Fibroblast of lung (primary cell): ENCODE results near the gene KRT23. TPM values are rescaled to one million over a fixed set of nuclear protein-coding genes. Genes with fewer than 3 reads are reported as not detected.

ENCODE experiments used
- DNase-seq, 2 donors: peaks; one replicate each; pipeline versions ENCODE4 v3.0.0 to v3.0.0-alpha.2; 2010; ENCODE audit warnings: low read depth in 2 of 2
- H2AFZ ChIP-seq: 2 replicates; pipeline ENCODE4 v1.5.1; 2012; ENCODE audit warnings: low read length, control low read depth, inconsistent platforms
- H3K27ac ChIP-seq: 2 replicates; pipeline ENCODE4 v1.5.1; 2011; ENCODE audit warnings: low read length, control low read depth; ENCODE audit not compliant: insufficient read depth
- H3K27me3 ChIP-seq: 2 replicates; pipeline ENCODE4 v1.5.1; 2011; ENCODE audit warnings: mild to moderate bottlenecking, low read length; ENCODE audit not compliant: control insufficient read depth, insufficient read depth
- H3K36me3 ChIP-seq: 2 replicates; pipeline ENCODE4 v1.5.1; 2011; ENCODE audit warnings: low read length; ENCODE audit not compliant: control insufficient read depth, insufficient read depth
- H3K4me1 ChIP-seq: 2 replicates; pipeline ENCODE4 v1.5.1; 2011; ENCODE audit warnings: low read length; ENCODE audit not compliant: control insufficient read depth, insufficient read depth; ENCODE audit errors: extremely low read depth
- H3K4me2 ChIP-seq: 2 replicates; pipeline ENCODE4 v1.5.1; 2011; ENCODE audit warnings: low read length, control low read depth; ENCODE audit not compliant: insufficient read depth; ENCODE audit errors: extremely low read depth
- H3K4me3 ChIP-seq, 4 experiments: fragments of 200-600 bp in 1 of 4; sonication (generic) in 1 of 4; replicated peaks in 1 of 4; 2 replicates each; pipeline ENCODE4 v1.5.1; 2011 to 2016; ENCODE audit warnings: low read length in 4 of 4, low read depth in 3 of 4, mild to moderate bottlenecking in 3 of 4, control low read depth in 2 of 4, inconsistent platforms in 1 of 4, mixed read lengths in 1 of 4; ENCODE audit not compliant: insufficient read depth in 1 of 4; ENCODE audit errors: control extremely low read depth in 1 of 4
- H3K79me2 ChIP-seq: 2 replicates; pipeline ENCODE4 v1.5.1; 2012; ENCODE audit warnings: mild to moderate bottlenecking, low read length, inconsistent platforms; ENCODE audit not compliant: control insufficient read depth, insufficient read depth
- H3K9ac ChIP-seq: 2 replicates; pipeline ENCODE4 v1.5.1; 2011; ENCODE audit warnings: mild to moderate bottlenecking, low read length, control low read depth; ENCODE audit not compliant: insufficient read depth
- H3K9me3 ChIP-seq: 2 replicates; pipeline ENCODE4 v1.5.1; 2012; ENCODE audit warnings: low read depth, low read length; ENCODE audit not compliant: control insufficient read depth, insufficient read depth
- H4K20me1 ChIP-seq: 2 replicates; pipeline ENCODE4 v1.5.1; 2011; ENCODE audit warnings: low read length; ENCODE audit not compliant: control insufficient read depth, insufficient read depth; ENCODE audit errors: extremely low read depth
- CTCF ChIP-seq, 2 donors: IDR thresholded peaks in 1 of 2; conservative IDR thresholded peaks in 1 of 2; 1 replicate in 1 of 2; 2 replicates in 1 of 2; pipeline ENCODE4 v1.5.1; 2011 to 2012; ENCODE audit warnings: low read length in 2 of 2, control low read depth in 1 of 2, inconsistent platforms in 1 of 2, low read depth in 1 of 2, mild to moderate bottlenecking in 1 of 2
- EZH2 ChIP-seq: IDR thresholded peaks from 2 replicates; pipeline ENCODE4 v1.5.1; 2012; ENCODE audit warnings: low read length, control low read depth, mild to moderate bottlenecking; ENCODE audit errors: missing control alignments
- polyA plus RNA-seq, 2 donors: library from polyadenylated mRNA; depleted of rRNA in 1 of 2; stranded (reverse) in 1 of 2; unstranded in 1 of 2; fragments of >200 nt; gene quantifications; 2 replicates each; pipeline ENCODE4 v1.2.1, GENCODE V29; 2011 to 2012; ENCODE audit warnings: missing spikeins in 1 of 2
- total RNA-seq: library from RNA; depleted of rRNA; stranded (reverse); fragments of >200 nt; gene quantifications from 2 replicates; pipeline ENCODE4 v1.2.1, GENCODE V29; 2014

The KRT23 gene
- total and polyA plus RNA-seq, 2 donors (not counting 1 experiment from before 2014, with no cell fraction given) = 0.17 TPM; not detected in 1

- Histone ChIP-seq H3K4me2 (no peak overlapping the region), H2AFZ (no peak overlapping the region)
- DNase-seq = no peak
Observed at GRCh38 chr17:40931311-40931710, 6.1 kb downstream of the KRT23 start.

GRCh38 chr17:40926341-40926740, 11.1 kb downstream of the KRT23 start:
- Histone ChIP-seq H3K9me3 (no peaks in the 10 kb centered on the region), H3K79me2 (no peaks in the 10 kb centered on the region), H3K4me2 (no peak overlapping the region), H2AFZ (no peak overlapping the region), H3K9ac (no peak overlapping the region), H4K20me1 (no peaks in the 10 kb centered on the region), H3K4me1 (peaks cover 7% of the 10 kb centered on the region), H3K27me3 (no peaks in the 10 kb centered on the region), H3K36me3 (no peaks in the 10 kb centered on the region), H3K4me3 (no peak overlapping the region), H3K27ac (no peak overlapping the region)
- DNase-seq = no peak
- TF ChIP-seq EZH2 (no peak), CTCF (conservative IDR thresholded peaks at IDR 0.05 in 1 of 2, IDR thresholded peaks at IDR 0.05 in 1 of 2; ENCODE audit: low read depth in 1 of 2, low read length in 2 of 2) (no peak)

More at GRCh38 chr17:40931311-40931710, 6.1 kb downstream of the KRT23 start:
- H3K4me1 ChIP-seq = no peaks in the 10 kb centered on the region
- no peak for TF ChIP-seq CTCF (conservative IDR thresholded peaks at IDR 0.05 in 1 of 2, IDR thresholded peaks at IDR 0.05 in 1 of 2; ENCODE audit: low read depth in 1 of 2, low read length in 2 of 2)
- TF ChIP-seq EZH2 = no peak
- no peaks in the 10 kb centered on the region for H3K79me2 ChIP-seq
- H3K9ac ChIP-seq = no peak overlapping the region
- no peak overlapping the region for H3K27ac ChIP-seq
- no peak overlapping the region for H3K4me3 ChIP-seq
- no peaks in the 10 kb centered on the region for H3K27me3 ChIP-seq
- no peaks in the 10 kb centered on the region for H4K20me1 ChIP-seq
- no peaks in the 10 kb centered on the region for H3K9me3 ChIP-seq
- no peaks in the 10 kb centered on the region for H3K36me3 ChIP-seq

- DNase-seq = peak; percentile 66 to 90
- Histone ChIP-seq H3K4me1 (peaks cover 7% of the 10 kb centered on the region), H3K4me3 (no peak overlapping the region), H3K79me2 (no peaks in the 10 kb centered on the region), H3K36me3 (no peaks in the 10 kb centered on the region), H3K27me3 (no peaks in the 10 kb centered on the region), H3K9me3 (no peaks in the 10 kb centered on the region), H3K9ac (no peak overlapping the region), H2AFZ (peak overlapping the region; percentile 38), H4K20me1 (no peaks in the 10 kb centered on the region), H3K4me2 (no peak overlapping the region), H3K27ac (peak overlapping the region; percentile 60)
- TF ChIP-seq EZH2 (no peak), CTCF (conservative IDR thresholded peaks at IDR 0.05 in 1 of 2, IDR thresholded peaks at IDR 0.05 in 1 of 2; ENCODE audit: low read depth in 1 of 2, low read length in 2 of 2) (no peak)
Observed at GRCh38 chr17:40922239-40922638, 15.2 kb downstream of the KRT23 start.
